Pancreas (tissue), 10 donors: ENCODE results near the gene MKLN1. TPM values are rescaled to one million over a fixed set of nuclear protein-coding genes. Genes with fewer than 3 reads are reported as not detected.

Experiments used
- ATAC-seq, 4 donors: fragments of 200-7000 bp; cut with Tn5 transposase; one replicate each; pipeline versions ENCODE4 v1.8.0 to v1.9.1; 2020; ENCODE audit warnings: mild to moderate bottlenecking in 4 of 4, moderate library complexity in 4 of 4
- DNase-seq, 6 donors: peaks; one replicate each; pipeline ENCODE4 v3.0.0-alpha.2; 2020
- FAIRE-seq: peaks from 2 replicates; lab custom pipeline; 2012; peaks lifted over from hg19 to GRCh38; lab: Jason Lieb, UNC
- H3K27ac ChIP-seq, 4 donors: fragments of 200-600 bp; sonication (generic); 1 replicate in 3 of 4; 2 replicates in 1 of 4; pipeline versions ENCODE4 v1.5.0 to v1.8.0; 2020
- H3K27me3 ChIP-seq, 4 donors: fragments of 200-600 bp; one replicate each; pipeline ENCODE4 v1.8.0; 2021
- H3K36me3 ChIP-seq, 3 donors: fragments of 200-600 bp; sonication (generic) in 1 of 3; one replicate each; pipeline versions ENCODE4 v1.5.0 to v1.8.0; 2020 to 2021
- H3K4me1 ChIP-seq, 3 donors: fragments of 200-600 bp; one replicate each; pipeline ENCODE4 v1.8.0; 2021
- H3K4me3 ChIP-seq, 4 donors: fragments of 200-600 bp; sonication (generic) in 2 of 4; one replicate each; pipeline versions ENCODE4 v1.5.0 to v1.8.0; 2020 to 2021
- H3K9me3 ChIP-seq, 4 donors: fragments of 200-600 bp; one replicate each; pipeline ENCODE4 v1.8.0; 2021
- WGBS, 2 donors: extraction: QIAGEN DNeasy Blood & Tissue Kit; methylation state at CpG; one replicate each; pipeline ENCODE4 v1.1.7; 2013; 5-methylcytosine and 5-hydroxymethylcytosine counted together
- intact Hi-C, 3 donors: fragments of 100-400 bp; cut with DNase I; formaldehyde crosslinking; loops; one replicate each; pipeline versions ENCODE4 v1.11.1 to v1.14.2; 2022
- polyA plus RNA-seq, 2 donors: library from polyadenylated mRNA; stranded (reverse); fragments of 200-250 nt; gene quantifications; one replicate each; pipeline ENCODE4 v1.2.3, GENCODE V29; 2013
- total RNA-seq, 6 donors: library from RNA; stranded (reverse); fragmentation: NEBNext Ultra II Directional in 4 of 6; extraction: Animal tissue kit (Norgen Biotek cat#: 25700) in 4 of 6; gene quantifications; one replicate each; pipeline versions ENCODE4 v1.2.1 to v1.2.4, GENCODE V29; 2021 to 2023
- TF ChIP-seq, protein P1 (sequence below), 4 donors: fragments of 200-600 bp; sonication (generic) in 3 of 4; IDR thresholded peaks; one replicate each; pipeline versions ENCODE4 v1.5.0 to v1.8.0; 2021; ENCODE audit warnings: antibody characterized with exemption in 4 of 4
- donor health status: healthy with polysubstance abuse.
- donor health status: DM: no; HTN: no; CAD: no; lungs with moderate emphysema.
- donor health status: DM: no; HTN: no; CAD: no.
- donor health status: control.
- donor health status: control.
- donor health status: Bipolar disorder and iron deficiency.
- donor health status: DM: yes; HTN: yes; CAD: no.
- donor health status: DM: no; HTN: no; CAD: no.
- donor health status: DM: no; HTN: no; CAD: no.
- donor health status: DM: yes; HTN: yes; CAD: no.

Gene MKLN1
- total and polyA plus RNA-seq, 8 donors: 7.0 to 30.2 (median 21.6) TPM

DNA sequence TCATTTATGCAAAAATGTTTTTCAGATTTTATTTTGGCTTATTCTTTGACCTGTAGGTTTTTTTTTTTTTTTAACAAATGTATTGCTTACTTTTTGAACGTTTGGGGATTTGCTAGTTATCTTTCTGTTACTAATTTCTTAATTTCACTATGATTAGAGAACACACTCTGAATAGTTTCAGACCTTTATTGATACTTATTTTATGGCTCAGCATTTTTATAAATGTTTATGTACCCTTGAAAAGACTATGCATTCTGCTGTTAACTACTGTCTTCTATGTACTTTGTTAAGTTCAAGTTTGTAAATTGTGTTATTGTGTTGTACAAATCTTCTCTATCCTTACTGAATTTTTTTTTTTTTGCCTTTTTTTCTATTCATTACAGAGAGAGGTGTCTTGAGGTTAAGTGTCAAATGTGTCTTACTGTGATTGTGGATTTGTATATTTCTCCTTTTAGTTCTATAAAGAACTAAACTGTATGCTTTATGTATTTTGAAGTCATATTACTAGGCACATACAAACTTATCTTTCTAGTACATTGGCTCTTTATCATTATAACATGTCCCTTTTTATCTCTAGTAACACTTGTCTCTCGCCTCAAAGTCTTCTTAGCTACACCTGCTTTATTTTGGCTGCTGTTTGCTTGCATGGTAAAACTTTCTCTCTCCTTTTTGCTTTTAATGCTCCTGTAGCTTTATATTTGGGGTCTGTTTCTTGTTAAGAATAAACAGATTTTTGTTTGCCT is 8.1 kb downstream of the MKLN1 start:
- Histone ChIP-seq H3K27ac (no peak overlapping the region), H3K9me3 (peaks cover 0 to 5% (median 0%) of the 10 kb centered on the region in 4 donors), H3K36me3 (no peaks in the 10 kb centered on the region), H3K4me1 (peaks cover under 1 to 14% (median 9%) of the 10 kb centered on the region in 3 donors), H3K27me3 (no peaks in the 10 kb centered on the region), H3K4me3 (no peak overlapping the region)
- TF ChIP-seq, protein P1, sequence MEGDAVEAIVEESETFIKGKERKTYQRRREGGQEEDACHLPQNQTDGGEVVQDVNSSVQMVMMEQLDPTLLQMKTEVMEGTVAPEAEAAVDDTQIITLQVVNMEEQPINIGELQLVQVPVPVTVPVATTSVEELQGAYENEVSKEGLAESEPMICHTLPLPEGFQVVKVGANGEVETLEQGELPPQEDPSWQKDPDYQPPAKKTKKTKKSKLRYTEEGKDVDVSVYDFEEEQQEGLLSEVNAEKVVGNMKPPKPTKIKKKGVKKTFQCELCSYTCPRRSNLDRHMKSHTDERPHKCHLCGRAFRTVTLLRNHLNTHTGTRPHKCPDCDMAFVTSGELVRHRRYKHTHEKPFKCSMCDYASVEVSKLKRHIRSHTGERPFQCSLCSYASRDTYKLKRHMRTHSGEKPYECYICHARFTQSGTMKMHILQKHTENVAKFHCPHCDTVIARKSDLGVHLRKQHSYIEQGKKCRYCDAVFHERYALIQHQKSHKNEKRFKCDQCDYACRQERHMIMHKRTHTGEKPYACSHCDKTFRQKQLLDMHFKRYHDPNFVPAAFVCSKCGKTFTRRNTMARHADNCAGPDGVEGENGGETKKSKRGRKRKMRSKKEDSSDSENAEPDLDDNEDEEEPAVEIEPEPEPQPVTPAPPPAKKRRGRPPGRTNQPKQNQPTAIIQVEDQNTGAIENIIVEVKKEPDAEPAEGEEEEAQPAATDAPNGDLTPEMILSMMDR (IDR thresholded peaks at IDR 0.05): no peak
- DNase-seq: no peak
- no peak for ATAC-seq
- intact Hi-C loops: no loop called here
- no peak for FAIRE-seq
- WGBS, 2 donors: 48 to 55% methylated on average over 2 of the region's 2 CpGs

DNA sequence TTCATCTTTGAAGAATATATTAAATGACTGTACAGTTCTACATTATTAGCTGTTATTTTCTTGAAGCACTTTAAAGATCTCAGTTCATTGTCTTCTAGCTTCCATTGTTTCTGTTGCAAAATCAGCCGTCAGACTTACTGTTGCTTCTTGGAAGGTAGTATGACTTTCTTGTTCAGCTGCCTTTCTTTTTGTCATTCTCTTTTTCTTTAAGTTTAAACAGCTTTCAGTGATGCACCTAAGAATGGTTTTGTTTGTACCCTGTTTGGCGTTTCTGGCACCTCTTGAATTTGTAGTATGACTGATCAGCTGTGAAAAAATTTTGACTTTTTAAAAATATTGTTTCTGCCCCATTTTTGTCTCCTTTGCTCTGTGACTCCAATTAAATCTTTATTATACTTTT is 9.3 kb downstream of the MKLN1 start:
- 91 to 96% methylated on average over 2 of the region's 2 CpGs for WGBS, 2 donors
- intact Hi-C loops: no loop called here
- peaks cover 0 to 5% (median 0%) of the 10 kb centered on the region in 4 donors for H3K9me3 ChIP-seq
- TF ChIP-seq, protein P1 (IDR thresholded peaks at IDR 0.05): no peak
- no peak overlapping the region for H3K27ac ChIP-seq
- H3K36me3 ChIP-seq: no peaks in the 10 kb centered on the region
- H3K4me3 ChIP-seq: no peak overlapping the region
- no peak for FAIRE-seq
- no peak for ATAC-seq
- H3K27me3 ChIP-seq: no peaks in the 10 kb centered on the region
- no peak for DNase-seq
- peaks cover 0 to 6% (median 6%) of the 10 kb centered on the region in 3 donors for H3K4me1 ChIP-seq

DNA sequence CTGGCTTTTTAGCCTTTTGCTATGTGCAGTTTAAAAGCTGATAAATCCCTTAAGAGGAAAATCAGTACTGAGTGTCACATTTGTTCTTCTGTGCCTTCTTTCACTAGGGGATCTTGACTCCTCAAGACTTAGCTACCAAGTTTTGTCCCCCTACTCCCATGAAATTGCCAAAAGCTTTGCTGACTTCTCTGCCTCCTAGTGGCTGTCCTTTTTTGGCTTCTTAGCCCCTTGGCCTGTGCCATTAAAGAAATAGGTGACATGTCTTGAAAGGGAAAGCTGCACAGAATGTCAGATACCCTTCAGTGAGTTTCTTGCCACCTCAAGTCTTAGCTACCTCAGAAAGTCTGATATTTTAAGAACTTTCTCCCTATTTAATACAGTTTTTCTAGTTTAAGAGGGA is 10.5 kb downstream of the MKLN1 start:
- Histone ChIP-seq H3K4me3 (no peak overlapping the region), H3K27ac (no peak overlapping the region), H3K36me3 (no peaks in the 10 kb centered on the region), H3K4me1 (no peaks in the 10 kb centered on the region), H3K9me3 (peaks cover 0 to 5% (median 0%) of the 10 kb centered on the region in 4 donors), H3K27me3 (no peaks in the 10 kb centered on the region)
- intact Hi-C loops: no loop called here
- FAIRE-seq (no peak), ATAC-seq (no peak), DNase-seq (no peak)
- TF ChIP-seq, protein P1 (IDR thresholded peaks at IDR 0.05): no peak

DNA sequence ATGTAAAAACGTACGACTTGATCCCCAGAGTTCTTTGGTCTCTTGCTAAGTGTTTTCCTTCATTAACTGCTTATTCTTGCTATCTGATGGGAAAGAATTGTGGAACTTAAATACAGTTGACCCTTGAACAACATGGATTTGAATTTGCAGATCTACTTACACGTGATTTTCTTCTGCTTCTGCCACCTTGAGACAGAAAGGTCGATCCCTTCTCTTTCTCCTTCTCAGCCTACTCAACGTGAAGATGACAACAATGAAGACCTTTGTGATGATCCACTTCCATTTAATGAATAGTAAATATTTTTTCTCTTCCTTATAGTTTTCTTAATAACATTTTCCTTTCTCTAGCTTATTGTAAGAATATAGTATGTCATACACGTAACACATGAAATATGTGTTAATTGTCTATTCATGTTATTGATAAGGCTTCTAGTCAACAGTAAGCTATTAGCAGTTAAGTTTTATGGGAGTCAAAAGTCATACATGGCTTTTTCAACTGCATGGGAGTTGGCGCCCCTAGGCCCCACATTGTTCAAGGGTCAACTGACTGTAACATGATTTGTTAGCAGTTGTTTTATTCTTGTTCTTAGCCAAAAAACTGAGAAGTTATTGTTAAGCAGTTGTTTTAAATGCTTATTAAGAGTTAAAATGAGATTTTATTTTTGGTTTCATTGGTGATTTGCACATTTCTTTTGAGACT is 11.2 kb downstream of the MKLN1 start:
- no peak for FAIRE-seq
- Histone ChIP-seq H3K9me3 (peaks cover 0 to 5% (median 0%) of the 10 kb centered on the region in 4 donors), H3K4me1 (peaks cover 0 to 2% (median 0%) of the 10 kb centered on the region in 3 donors), H3K36me3 (no peaks in the 10 kb centered on the region), H3K4me3 (no peak overlapping the region), H3K27ac (no peak overlapping the region), H3K27me3 (no peaks in the 10 kb centered on the region)
- TF ChIP-seq, protein P1 (IDR thresholded peaks at IDR 0.05): no peak
- ATAC-seq: no peak
- intact Hi-C loops: no loop called here
- WGBS, 2 donors: 54 to 56% methylated on average over 7 of the region's 7 CpGs
- DNase-seq: no peak

DNA sequence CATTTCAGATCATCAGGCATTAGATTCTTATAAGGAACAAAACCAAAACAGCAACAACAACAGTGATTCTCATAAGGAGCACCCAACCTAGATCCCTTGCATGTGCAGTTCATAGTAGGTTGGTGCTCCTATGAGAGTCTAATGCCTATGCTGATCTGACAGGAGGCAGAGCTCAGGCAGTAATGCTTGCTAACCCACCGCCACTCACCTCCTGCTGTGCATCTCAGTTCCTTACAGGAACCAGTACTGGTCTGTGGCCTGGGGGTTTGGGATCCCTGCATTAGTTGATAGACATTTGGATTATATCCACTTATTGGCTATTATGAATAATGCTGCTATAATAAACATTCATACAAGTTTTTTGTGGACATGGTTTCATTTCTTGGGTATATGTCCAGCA is 14.0 kb downstream of the MKLN1 start:
- Histone ChIP-seq H3K27me3 (no peaks in the 10 kb centered on the region), H3K4me1 (peaks cover 0 to 4% (median 0%) of the 10 kb centered on the region in 3 donors), H3K9me3 (no peaks in the 10 kb centered on the region), H3K4me3 (no peak overlapping the region), H3K27ac (no peak overlapping the region), H3K36me3 (no peaks in the 10 kb centered on the region)
- TF ChIP-seq, protein P1 (IDR thresholded peaks at IDR 0.05): no peak
- intact Hi-C loops: no loop called here
- no peak for ATAC-seq
- 95 to 100% methylated on average over 1 of the region's 1 CpG for WGBS, 2 donors
- no peak for DNase-seq
- no peak for FAIRE-seq
